Subcutaneous abdominal adipose tissue (tissue), 5 donors: ENCODE data around the gene LSS.

Experiments
- H3K27ac ChIP-seq: one replicate; pipeline ENCODE4 v1.7.0; 2013; ENCODE audit warnings: low read depth, mild to moderate bottlenecking, inconsistent platforms, low read length, moderate library complexity
- H3K27me3 ChIP-seq, 5 donors: one replicate each; pipeline ENCODE4 v1.7.0; 2013; ENCODE audit warnings: low read length in 5 of 5, inconsistent platforms in 1 of 5; ENCODE audit not compliant: control insufficient read depth in 5 of 5, insufficient read depth in 4 of 5
- H3K36me3 ChIP-seq, 5 donors: one replicate each; pipeline ENCODE4 v1.7.0; 2013; ENCODE audit warnings: low read length in 5 of 5; ENCODE audit not compliant: control insufficient read depth in 5 of 5, insufficient read depth in 5 of 5
- H3K4me1 ChIP-seq, 5 donors: one replicate each; pipeline ENCODE4 v1.7.0; 2013; ENCODE audit warnings: low read length in 5 of 5, mild to moderate bottlenecking in 3 of 5, moderate library complexity in 1 of 5; ENCODE audit not compliant: control insufficient read depth in 5 of 5, insufficient read depth in 5 of 5
- H3K4me3 ChIP-seq, 5 donors: one replicate each; pipeline ENCODE4 v1.7.0; 2013; ENCODE audit warnings: low read length in 5 of 5, low read depth in 1 of 5
- H3K9ac ChIP-seq, 5 donors: one replicate each; pipeline ENCODE4 v1.7.0; 2013; ENCODE audit warnings: low read length in 5 of 5, mild to moderate bottlenecking in 4 of 5, moderate library complexity in 3 of 5
- H3K9me3 ChIP-seq, 5 donors: one replicate each; pipeline ENCODE4 v1.7.0; 2013; ENCODE audit warnings: low read length in 5 of 5; ENCODE audit not compliant: control insufficient read depth in 5 of 5
- donor health status: healthy.
- donor health status: healthy.
- donor health status: healthy.
- donor health status: healthy.
- donor health status: healthy.

The LSS gene

DNA sequence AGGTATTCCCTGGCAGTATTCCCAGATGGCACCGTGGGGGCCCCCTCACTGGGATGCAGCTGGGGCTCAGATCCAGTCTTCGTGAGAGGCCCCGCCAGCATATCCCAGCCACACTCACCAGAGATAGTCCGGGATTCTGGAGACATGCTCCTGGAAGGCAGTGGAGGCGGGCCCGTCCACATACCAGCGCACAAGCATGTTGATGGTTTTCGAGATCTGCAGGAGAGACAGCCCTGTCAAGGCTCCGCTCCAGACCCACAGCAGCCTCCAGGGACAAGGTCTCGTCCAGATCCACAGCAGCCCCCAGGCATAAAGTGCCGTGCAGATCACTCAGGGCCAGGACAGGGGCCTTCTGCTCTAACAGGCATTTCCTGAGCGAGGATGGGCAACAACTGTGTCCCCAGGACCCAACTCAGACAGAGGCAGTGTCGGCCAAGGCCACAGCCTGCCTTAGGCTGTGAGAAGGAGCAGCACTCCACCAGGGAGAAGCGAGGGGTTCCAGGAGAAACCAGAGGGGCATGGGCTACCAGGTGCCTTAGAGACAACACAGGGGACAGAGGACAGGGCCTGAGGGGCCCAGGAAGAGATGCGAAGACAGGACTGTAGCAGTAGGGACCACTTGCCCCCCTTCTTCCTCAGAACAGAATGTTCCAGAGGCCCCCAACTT, 14.8 kb downstream of the LSS start:
- Histone ChIP-seq H3K27me3 (no peaks in the 10 kb centered on the region), H3K27ac (no peak overlapping the region), H3K36me3 (peaks cover 0 to 89% (median 80%) of the 10 kb centered on the region in 5 donors), H3K9me3 (no peaks in the 10 kb centered on the region), H3K4me1 (peaks cover 0 to 3% (median 0%) of the 10 kb centered on the region in 5 donors), H3K9ac (peak overlapping the region in 1 of 5 donors; percentile 7), H3K4me3 (no peak overlapping the region)

DNA sequence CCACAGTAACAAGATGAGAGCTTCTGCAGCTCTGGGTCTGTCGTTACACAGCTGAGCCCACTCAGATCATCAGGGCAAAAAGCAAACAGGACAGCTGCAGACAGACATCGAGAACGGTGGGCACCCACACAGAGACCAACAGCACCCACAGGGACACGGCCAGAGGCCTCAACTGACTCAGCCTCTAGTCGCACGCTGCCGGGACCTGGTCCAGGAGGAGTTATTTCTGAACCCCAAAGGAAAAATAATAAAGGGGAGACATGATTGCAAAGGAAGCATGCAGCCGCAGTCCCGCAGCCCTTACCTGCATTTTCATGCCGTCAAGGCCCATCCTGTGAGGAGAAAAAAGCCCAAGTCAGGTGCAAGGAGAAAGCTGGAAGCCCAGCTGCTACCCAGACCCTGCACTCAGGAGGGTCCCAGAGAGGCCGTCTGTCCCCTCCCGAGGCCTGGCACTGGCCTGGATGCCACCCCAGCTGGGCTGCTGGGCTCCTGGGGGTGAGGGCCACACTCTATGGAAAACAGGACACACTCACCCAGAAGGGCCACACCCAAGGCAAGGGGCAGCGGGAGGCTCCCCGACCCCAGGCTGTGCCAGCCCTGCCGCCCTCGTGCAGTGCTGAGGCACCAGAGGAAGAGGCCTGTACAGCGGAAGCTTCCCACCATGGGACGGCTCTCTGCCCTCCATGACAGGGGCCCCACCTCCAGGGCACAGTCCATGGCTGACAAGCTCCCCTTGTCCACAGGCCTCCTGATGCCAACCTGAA, 15.7 kb downstream of the LSS start:
- Histone ChIP-seq H3K27me3 (no peaks in the 10 kb centered on the region), H3K4me1 (peaks cover 0 to 3% (median 0%) of the 10 kb centered on the region in 5 donors), H3K9me3 (no peaks in the 10 kb centered on the region), H3K36me3 (peaks cover 0 to 91% (median 84%) of the 10 kb centered on the region in 5 donors), H3K4me3 (no peak overlapping the region), H3K27ac (no peak overlapping the region), H3K9ac (peak overlapping the region in 1 of 5 donors; percentile 7)

DNA sequence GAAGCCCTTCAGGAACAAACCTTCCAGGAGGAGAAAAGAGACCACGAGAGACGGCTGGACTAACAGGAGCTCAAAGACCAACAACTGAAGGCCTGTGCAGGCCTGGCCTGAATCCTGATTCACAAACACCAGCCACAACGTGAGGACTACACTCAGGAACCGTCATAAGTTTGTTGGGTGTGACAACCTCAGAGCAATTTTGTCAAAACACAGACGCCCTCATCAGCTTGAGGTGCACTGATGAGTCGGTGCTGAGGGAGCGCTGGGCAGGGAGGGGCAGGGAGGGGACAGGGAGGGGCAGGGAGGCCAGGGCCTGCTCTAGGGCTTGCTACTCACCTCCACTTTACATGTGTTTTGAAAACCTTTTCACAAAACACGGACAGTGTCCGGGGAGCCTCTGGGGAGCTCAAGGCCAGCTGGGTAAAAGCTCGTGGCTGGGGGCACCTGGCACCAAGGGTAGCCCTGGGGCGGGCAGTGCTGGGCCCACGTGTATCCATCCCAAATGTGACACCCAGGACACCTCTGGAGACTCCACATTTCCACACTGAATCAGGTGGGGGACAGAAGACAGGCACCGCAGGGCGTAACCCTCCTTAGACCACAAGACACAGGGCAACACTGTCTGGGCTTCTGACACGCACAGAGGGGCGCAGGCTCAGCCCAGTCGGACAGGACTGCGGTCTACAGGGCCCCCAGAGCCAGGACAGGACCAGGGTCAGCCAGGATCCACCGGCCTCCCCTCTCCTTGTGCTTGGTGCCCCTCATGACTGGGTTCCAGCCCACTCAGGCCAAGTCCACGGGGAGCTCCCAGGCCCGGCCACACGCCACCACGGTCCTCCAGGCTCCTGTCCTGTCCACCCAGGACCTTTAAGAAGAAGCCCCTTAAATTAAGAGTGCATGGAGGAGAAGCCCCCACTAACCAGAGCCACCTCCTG, 16.5 kb downstream of the LSS start:
- no peak overlapping the region for H3K9ac ChIP-seq
- peaks cover 0 to 3% (median 0%) of the 10 kb centered on the region in 5 donors for H3K4me1 ChIP-seq
- no peaks in the 10 kb centered on the region for H3K9me3 ChIP-seq
- H3K27ac ChIP-seq: no peak overlapping the region
- no peaks in the 10 kb centered on the region for H3K27me3 ChIP-seq
- H3K36me3 ChIP-seq: peaks cover 0 to 93% (median 87%) of the 10 kb centered on the region in 5 donors
- H3K4me3 ChIP-seq: no peak overlapping the region

GRCh38 chr21:46211376-46211775, 17.2 kb downstream of the LSS start:
- H3K9ac ChIP-seq: no peak overlapping the region
- no peaks in the 10 kb centered on the region for H3K27me3 ChIP-seq
- H3K9me3 ChIP-seq: no peaks in the 10 kb centered on the region
- no peak overlapping the region for H3K4me3 ChIP-seq
- peaks cover 0 to 3% (median 0%) of the 10 kb centered on the region in 5 donors for H3K4me1 ChIP-seq
- H3K27ac ChIP-seq: no peak overlapping the region
- H3K36me3 ChIP-seq: peaks cover 0 to 96% (median 91%) of the 10 kb centered on the region in 5 donors

DNA sequence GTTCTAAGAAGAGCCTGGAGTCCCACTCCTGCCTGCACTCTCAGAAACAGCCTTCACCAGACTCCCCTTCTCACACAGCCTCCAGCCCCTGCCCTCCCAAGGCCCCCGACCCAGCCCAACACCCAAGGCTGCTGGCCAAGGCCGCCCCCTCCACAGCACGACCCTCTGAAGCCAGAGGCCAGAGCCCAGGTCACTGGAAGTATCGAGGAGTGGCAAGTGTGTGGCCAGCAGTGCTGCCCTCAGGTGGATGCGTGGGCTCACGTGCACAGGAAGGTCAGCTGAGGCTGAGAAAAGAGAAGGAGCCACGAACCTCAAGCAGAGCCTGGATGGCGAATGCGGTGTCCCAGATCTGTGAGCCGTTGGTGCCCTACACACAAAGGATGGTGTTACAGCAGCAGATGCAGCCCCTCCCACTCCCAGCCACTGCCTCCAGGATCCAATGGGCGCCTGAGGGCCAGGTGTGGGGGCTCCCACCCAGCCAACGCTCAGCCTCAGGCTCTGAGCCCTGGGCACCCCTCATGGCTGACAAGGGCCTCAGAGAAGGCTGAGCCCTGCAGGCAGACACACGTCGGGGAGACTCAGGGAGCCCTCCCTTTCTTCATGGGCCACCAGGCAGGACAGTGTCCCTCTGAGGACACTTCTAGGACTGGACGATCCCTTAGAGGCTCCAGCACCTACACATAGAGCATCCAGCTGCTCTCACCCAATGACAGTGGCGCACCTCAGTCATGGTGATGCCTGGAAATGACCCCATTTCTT, 18.0 kb downstream of the LSS start:
- Histone ChIP-seq H3K36me3 (peaks cover 0 to 96% (median 91%) of the 10 kb centered on the region in 5 donors), H3K27ac (no peak overlapping the region), H3K4me1 (no peaks in the 10 kb centered on the region), H3K4me3 (no peak overlapping the region), H3K27me3 (no peaks in the 10 kb centered on the region), H3K9me3 (no peaks in the 10 kb centered on the region), H3K9ac (no peak overlapping the region)

- Histone ChIP-seq H3K27me3 (no peaks in the 10 kb centered on the region), H3K4me3 (no peak overlapping the region), H3K4me1 (no peaks in the 10 kb centered on the region), H3K36me3 (peaks cover 5 to 95% (median 89%) of the 10 kb centered on the region in 5 donors), H3K27ac (no peak overlapping the region), H3K9ac (no peak overlapping the region), H3K9me3 (no peaks in the 10 kb centered on the region)
These were observed 19.5 kb downstream of the LSS start for GRCh38 chr21:46208761-46209721.

DNA sequence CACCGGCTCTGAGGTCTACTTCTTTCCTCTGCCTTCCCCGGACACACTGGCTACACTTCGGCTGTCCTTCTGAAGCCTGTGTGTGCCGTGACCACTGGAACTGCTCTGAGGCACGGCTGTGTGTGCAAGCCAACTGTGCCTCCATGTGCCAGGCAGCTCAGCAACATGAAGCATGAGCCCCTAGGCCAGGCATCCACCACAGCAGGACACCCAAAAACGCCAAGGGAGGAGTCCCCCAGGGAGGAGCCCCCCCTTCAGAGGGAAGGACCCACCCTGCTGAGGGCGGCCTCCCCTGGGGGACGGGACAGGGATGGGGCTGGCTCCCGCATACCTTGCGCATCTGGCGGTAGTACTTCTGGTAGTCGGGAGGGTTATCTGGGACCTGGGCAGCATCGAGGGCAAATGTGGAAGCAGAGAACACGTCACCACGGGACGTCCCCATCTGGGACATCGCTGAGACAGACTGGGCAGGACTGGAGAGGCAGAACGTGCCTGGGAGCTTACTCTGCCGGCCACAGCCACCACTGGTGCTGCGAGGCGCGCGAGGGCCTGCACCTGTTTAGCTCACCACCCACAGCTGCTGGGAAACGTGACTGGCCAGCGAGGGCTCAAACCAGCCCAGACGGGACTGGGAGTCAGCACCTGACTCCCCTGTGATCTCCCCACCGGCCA, 20.5 kb downstream of the LSS start:
- Histone ChIP-seq H3K27ac (no peak overlapping the region), H3K4me3 (no peak overlapping the region), H3K9me3 (no peaks in the 10 kb centered on the region), H3K4me1 (peaks cover 0 to 2% (median 0%) of the 10 kb centered on the region in 5 donors), H3K36me3 (peaks cover 7 to 93% (median 89%) of the 10 kb centered on the region in 5 donors), H3K9ac (no peak overlapping the region), H3K27me3 (no peaks in the 10 kb centered on the region)

DNA sequence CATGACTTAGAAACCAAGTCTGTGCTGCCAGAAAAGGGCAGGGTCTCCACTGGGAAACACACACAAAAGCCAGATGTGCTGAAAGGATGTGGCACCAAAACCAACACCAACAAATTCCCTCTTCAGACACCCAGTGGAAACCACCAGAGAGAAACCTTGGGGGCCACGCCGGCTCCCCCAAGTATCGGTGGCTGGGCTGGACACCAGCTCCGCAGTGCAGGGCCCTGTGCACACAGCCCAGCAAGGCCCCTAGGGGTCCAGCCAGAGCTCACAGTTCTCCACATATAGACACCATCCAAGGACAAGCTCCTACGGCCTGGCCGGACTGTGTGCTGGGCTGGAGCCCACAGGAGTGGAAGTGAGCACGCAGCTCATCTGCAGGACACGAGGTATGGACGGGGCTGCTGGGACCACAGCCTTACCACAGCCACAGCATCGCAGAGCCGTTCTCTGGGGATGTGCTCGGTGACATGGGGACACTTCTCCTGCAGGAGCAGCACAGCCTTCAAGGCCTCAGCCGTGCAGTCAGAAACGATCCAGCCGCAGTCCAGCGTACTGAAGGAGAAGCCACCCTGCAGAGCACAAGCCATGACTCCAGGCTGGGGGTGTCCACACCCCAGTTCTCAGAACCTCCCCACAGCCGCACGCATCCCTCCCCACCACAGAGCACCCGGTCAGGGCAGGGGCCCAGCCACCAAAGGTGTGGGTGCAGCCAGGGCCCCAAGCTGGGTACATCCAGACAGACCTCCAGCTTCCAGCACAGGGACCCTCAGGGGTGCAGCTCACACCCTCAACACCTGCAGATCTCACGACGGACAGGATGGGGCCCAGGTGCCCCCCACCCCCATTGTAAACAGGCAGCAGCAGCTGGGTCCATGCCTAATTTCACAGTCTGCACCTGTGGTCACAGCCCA, 21.3 kb downstream of the LSS start:
- Histone ChIP-seq H3K27me3 (no peaks in the 10 kb centered on the region), H3K9me3 (no peaks in the 10 kb centered on the region), H3K36me3 (peaks cover 7 to 91% (median 86%) of the 10 kb centered on the region in 5 donors), H3K4me1 (peaks cover 0 to 9% (median 0%) of the 10 kb centered on the region in 5 donors), H3K27ac (no peak overlapping the region), H3K9ac (no peak overlapping the region), H3K4me3 (no peak overlapping the region)
